Caki2 (cell line): Measurements from ENCODE around the gene DNAJC2. TPM values are rescaled to one million over a fixed set of nuclear protein-coding genes. Genes with fewer than 3 reads are reported as not detected.

Experiments used
- DNase-seq: peaks from one replicate; pipeline ENCODE4 v3.0.0-alpha.2; 2015; ENCODE audit warnings: low read depth
- in situ Hi-C: cut with HindIII; loops from 2 replicates; pipeline ENCODE4 v1.10.0; 2016; ENCODE audit warnings: low sequenced_read_pairs, low pct_unique_long_range_greater_than_20kb, mixed read lengths
- total RNA-seq: library from RNA; depleted of rRNA; stranded (reverse); fragments of >200 nt; shearing (Covaris generic); gene quantifications from 2 replicates; pipeline ENCODE4 v1.2.3, GENCODE V29; 2014; ENCODE audit warnings: low replicate concordance

The DNAJC2 gene
- total RNA-seq, 1 experiment from 2014 or later, result 17.8 TPM

DNA sequence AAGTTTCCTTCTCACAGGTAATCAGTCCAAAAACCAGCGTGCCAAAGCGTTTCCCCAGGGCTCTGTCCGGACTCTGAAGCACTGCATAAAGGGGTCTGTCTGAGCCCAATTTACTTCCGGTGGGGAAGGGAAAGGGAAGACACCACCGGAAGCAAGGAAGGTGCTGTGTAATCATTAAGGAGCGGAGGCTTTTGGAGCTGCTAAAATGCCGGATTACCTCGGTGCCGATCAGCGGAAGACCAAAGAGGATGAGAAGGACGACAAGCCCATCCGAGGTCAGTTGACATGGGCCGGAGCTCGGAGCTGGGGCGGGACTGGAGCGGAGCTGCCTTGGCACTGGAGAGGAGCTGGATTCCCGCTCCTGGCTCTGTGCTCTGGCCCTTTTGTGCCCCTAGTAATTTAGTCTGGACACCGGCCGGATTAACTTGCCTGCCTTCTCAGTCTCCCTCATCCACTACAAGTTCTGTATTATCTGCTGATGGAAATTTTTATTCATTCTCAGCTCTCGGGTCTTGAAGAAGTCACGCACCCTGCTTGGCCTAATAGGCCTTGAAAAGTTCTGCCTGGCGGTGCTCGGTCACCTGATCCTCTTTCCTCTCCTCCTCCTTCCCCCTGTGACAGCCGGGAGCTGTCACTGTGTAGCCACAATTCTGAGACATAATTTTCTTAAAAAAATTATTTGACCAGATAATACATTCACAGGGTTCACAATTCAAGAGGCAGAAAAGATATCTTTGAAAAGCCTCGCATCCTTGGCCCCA, 3.1 kb upstream of the DNAJC2 start, which contains the start of gene PSMC2:
Gene PSMC2 (plus strand): TSS at position 137 of the 761 bp plus-strand sequence. CDS start 69 bp downstream, at position 206.
- in situ Hi-C loops, result no loop called here
- peak; percentile 81 for DNase-seq

DNA sequence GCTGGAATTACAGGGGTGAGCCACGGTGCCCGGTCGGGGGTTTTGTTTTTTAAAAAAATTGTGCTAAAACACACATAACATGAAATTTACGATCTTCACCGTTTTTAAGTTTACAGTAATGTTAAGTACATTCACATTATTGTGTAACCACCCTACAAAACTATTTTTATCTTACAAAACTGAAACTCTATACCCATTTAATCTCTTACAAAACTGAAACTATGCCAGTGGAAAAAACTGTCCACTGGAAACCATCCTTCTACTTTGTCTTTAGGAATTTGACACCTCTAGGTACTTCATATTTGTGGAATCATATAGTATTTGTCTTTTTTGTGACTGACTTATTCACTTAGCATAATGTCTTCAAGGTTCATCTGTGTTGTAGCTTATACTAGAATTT, 1.8 kb upstream of the DNAJC2 start:
- in situ Hi-C loops, result no loop called here
- DNase-seq, result no peak

GRCh38 chr7:103343758-103344452, 662 bp downstream of the DNAJC2 start:
- in situ Hi-C loops, result no loop called here

GRCh38 chr7:103343332-103343731, 1.2 kb downstream of the DNAJC2 start:
- DNase-seq, result no peak
- in situ Hi-C loops, result no loop called here

More at GRCh38 chr7:103343758-103344452, 662 bp downstream of the DNAJC2 start:
- DNase-seq, result peak; percentile 19

GRCh38 chr7:103341466-103341865, 3.1 kb downstream of the DNAJC2 start:
- in situ Hi-C loops, result no loop called here

GRCh38 chr7:103338864-103339263, 5.7 kb downstream of the DNAJC2 start:
- DNase-seq, result no peak
- in situ Hi-C loops, result no loop called here

More at GRCh38 chr7:103341466-103341865, 3.1 kb downstream of the DNAJC2 start:
- DNase-seq, result no peak

DNA sequence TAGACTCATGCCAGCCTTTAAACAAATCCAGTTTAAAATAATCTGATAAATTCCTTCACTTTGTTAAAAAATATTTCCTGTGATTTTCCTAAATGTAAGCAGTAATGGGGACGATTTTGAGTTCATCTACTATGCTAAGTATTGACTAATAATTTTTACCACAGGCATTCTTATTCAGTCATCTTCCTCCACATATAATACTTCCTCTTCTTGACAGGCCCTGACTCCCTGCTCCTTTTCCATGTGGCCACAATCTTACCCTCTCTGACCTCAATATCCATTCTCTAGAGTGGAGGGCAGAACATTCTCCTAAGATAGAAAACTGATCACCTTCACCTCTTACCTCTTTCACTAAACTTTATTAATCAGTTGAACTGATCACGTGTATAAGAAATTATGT, 7.8 kb downstream of the DNAJC2 start:
- in situ Hi-C loops, result no loop called here
- DNase-seq, result no peak

DNA sequence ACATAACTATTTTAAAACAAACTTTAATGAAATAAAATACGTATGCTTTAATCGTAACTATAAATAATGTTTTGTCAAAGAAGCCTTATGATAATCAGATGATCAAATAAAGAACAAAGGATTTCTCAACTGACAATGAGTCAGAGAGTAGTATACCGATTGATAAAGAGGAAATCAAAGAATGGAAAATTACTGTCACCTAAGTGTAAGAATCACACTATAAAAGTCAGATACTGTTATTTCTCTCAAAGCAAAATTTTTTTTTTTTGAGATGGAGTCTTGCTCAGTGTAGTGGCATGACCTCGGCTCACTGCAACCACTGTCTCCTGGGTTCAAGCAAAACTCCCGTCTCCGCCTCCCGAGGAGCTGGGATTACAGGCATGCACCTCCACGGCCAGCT, 18.8 kb downstream of the DNAJC2 start:
- in situ Hi-C loops, result no loop called here
- DNase-seq, result no peak

DNA sequence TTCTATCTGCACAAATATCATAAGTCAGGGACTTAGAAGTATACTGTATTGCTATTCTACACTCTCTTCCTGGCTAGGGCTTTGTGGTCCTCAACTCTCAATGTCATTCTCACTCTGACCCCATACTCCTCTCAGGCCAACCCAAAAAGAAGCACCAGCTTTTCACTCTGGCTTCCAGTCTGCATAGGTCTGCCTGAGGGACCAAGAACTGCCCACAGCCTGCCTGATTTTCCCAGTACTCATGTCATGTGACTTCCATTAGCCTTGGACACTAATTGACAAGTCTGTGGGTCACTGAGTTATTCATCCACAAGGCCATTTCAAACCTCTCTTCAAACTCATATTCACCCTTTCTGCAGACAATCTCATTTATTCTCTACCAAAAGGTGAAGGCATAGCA, 27.6 kb downstream of the DNAJC2 start:
- in situ Hi-C loops, result no loop called here
- DNase-seq, result no peak

DNA sequence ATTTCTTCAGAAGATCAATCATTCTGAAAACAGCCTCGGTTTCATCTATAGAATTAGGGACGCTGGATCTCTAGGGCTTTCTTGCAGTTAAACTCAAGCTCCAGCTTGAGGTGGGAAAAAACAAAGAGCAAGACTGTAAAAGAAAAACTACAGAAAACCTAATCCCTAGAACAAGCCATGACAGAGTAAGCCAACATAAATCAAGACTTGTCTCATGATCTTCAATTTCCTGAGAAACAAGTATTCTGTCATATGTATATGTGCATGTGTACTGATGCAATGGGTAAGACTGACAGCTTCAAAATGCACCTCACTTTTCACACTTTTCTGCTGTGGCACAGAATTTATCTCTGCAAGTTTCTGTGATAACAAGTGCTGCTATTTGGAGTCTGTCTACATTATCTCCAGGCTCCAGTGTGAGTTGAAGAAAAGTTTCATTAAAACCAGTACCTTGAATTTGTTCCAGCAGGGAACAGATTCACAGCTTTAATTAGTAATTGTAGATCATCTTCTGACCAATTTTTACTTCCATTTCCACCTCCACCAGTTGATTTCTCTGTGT, 28.1 kb downstream of the DNAJC2 start:
- in situ Hi-C loops, result no loop called here

GRCh38 chr7:103314852-103315251, 29.7 kb downstream of the DNAJC2 start:
- in situ Hi-C loops, result no loop called here
- no peak for DNase-seq

More for the DNA sequence above, 28.1 kb downstream of the DNAJC2 start:
- DNase-seq, result no peak

DNA sequence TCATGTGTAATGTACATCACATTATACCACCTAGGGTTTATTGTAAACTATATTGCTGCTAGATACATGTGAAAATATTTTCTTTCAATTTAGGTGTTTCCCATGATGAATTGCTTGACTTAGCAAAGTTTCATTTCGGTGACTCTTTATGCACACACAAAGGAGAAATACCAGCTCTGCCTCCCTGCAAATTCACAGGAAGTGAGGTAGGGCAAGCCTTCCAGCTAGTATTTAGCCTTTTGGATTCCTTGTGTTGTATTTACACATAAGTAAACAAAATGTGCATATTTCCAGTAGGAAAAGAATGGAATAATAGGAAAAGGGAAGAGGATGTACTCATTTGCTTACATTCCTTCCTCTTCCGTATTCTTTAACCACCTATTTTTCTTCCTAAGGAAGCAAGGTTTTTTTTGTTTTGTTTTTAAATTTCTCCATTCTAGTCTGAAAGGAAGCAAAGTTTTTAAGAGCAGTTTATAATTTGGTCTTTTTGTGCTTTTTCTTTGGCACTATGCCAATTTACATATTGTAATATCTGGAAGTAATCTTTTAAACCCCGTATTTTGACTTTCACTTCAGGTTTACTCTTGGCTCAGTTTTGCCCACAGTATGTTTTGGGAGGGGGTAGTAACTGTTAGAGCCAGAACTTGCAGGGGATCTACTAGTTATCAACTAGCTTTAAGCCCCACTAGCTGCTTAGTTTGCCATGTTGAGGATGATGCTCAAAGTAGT, 36.9 kb downstream of the DNAJC2 start:
- in situ Hi-C loops, result no loop called here
- no peak for DNase-seq

DNA sequence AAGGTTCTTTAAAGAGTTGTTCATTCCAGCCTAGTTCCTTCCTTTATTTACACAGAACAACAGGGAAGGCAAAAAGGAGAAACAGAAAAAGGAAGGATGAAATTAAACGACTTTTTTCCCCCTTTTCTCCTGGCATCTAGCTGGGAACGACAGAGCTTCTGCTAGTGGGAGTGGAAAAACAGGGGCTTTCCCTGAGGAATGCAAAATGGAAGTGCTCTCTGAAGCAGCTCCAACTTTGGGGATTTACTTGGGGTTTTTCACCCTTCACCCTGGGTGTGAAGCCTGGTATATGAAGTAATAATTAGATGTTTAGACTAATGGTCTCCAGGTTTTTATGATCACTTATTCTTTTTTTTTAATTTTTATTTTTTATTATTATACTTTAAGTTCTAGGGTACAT, 43.1 kb downstream of the DNAJC2 start:
- no peak for DNase-seq
- in situ Hi-C loops, result no loop called here

- in situ Hi-C loops, result no loop called here
- DNase-seq, result no peak
Measured at GRCh38 chr7:103299660-103300059, 44.9 kb downstream of the DNAJC2 start.

- no peak for DNase-seq
- in situ Hi-C loops, result no loop called here
Measured at GRCh38 chr7:103297837-103298179, 46.8 kb downstream of the DNAJC2 start.

DNA sequence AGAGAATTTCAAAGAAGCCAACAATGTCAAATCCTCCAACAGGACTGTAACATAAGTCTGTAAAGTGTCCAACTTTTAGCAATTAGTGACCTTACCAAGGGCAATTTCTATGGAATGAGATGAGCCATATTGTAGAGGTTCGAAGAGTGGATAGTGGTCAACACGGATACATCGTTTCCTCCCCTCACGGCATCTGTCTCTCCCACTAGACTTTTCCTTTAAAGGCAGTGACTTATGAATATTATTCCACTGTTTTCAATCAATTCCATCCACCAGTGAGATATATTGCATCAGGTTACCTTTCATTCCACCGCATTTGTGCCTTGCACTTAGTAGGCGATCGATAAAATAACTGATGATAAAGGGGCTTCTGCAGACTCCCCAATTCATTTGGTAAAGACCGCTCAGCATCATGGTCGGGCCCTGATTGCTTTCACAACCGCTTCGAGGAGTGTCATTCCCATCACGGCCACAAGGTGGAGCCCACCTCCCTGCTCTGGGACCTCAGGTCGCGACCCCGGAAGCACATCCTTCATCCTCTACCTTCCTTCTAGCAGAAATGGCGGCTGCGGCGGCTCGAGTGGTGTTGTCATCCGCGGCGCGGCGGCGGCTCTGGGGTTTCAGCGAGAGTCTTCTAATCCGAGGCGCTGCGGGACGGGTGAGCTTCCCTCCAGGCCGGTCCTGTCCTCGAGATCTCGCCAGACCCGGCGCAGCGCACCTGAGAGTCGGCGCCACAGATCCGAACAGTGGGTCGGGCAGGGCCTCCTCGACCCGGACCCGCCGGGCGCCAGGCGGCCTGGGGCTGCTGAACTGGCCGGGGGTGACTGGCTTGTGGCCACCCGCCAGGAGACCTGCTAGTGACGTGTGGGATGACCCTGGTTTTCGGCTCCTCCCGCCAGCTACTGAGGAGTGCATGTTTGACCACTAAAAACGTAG, 47.4 kb downstream of the DNAJC2 start, which contains the start of gene PMPCB:
Gene PMPCB (plus strand): TSS at position 535 of the 936 bp plus-strand sequence. CDS start 25 bp downstream, at position 560.
- in situ Hi-C loops, result no loop called here
- peak; percentile 78 for DNase-seq

DNA sequence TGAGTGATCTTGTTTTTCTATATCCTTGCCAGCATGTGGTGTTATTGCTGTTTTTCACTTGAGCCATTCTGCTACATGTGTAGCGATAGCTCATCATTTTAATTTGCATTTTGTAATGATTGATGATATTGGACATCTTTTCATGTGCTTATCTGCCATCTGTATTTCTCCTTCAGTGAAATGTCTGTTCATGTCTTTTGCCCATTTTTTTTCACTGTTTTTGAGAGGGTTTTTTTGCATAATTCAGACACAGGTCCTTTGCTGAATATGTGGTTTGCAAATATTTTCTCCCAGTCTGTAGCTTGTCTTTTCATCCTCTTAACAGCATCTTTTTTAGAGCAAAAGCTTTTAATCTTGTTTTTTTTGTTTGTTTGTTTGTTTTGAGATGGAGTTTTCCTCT, 51.0 kb downstream of the DNAJC2 start:
- in situ Hi-C loops, result no loop called here
- DNase-seq, result no peak

- no peak for DNase-seq
- in situ Hi-C loops, result no loop called here
Measured at GRCh38 chr7:103292122-103292521, 52.4 kb downstream of the DNAJC2 start.
